ENCODE measurements around the gene LOC101059915.
"Not testable (repeated sequence)": the region's sequence is repeated elsewhere in the genome, so short reads cannot be mapped to it uniquely, and the experiment has no call there.

The LOC101059915 gene

DNA sequence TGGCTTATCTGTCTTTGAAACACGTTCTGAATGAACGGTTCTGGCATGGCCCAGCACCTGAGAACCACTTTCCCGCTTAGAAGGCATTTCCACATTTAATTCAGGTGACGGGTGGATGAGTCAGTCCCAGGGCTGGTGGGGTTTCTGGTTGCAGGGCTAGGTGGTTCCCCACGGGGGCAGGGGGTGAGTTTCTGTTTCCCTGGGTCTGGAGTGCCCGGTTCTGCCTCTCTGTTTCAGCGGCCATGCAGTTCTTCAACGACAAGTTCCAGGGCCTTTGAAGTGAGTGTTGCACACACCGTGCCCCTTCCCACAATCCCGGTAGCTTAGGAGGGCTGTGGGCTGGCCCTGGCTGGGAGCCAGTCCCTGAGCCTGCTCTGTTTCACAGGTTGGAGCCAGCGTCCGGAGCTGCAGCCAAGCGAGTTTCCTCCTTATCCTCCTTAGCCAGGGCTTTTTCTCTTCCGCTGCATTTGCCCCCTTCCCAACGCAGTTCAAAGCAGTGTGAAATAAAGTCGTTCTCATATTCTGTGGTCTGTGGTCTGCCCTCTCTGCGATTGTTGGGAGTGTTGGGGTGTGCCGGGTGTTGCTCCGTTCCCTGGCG lies 53.0 kb downstream of the LOC101059915 start:
- not testable (repeated sequence) for DNase-seq (ENCODE audit: low read depth); H3K4me3 ChIP-seq (ENCODE audit: low read depth, low read length)
